PC-9 (cell line): ENCODE measurements around the gene RRP1. TPM values are rescaled to one million over a fixed set of nuclear protein-coding genes. Genes with fewer than 3 reads are reported as not detected.

Experiments
- BruUV-seq: library from RNA; stranded (reverse); fragments of 400-500 nt; replicated peaks from 2 replicates; lab custom pipeline; 2021; lab: Mats Ljungman, UMichigan
- CTCF ChIA-PET: fragments of 300-600 bp; sonication (Branson Sonifier 250); formaldehyde crosslinking; loops from one replicate; lab custom pipeline; 2022; ENCODE audit warnings: antibody characterized with exemption; lab: Charles Lee
- POLR2A ChIA-PET: fragments of 300-600 bp; sonication (Branson Sonifier 250); formaldehyde crosslinking; loops from one replicate; lab custom pipeline; 2022; ENCODE audit warnings: antibody characterized with exemption; ENCODE audit not compliant: unreplicated experiment; lab: Charles Lee
- DNase-seq, 2 experiments: peaks; one replicate each; pipeline versions ENCODE4 v3.0.0 to v3.0.0-alpha.2; 2015 to 2022; ENCODE audit warnings: mixed read lengths in 1 of 2
- H2AFZ ChIP-seq: fragments of 200-600 bp; sonication (generic); 2 replicates; pipeline ENCODE4 v1.8.1; 2017; ENCODE audit warnings: antibody characterized with exemption
- H3F3A ChIP-seq: fragments of 200-600 bp; sonication (generic); 2 replicates; pipeline ENCODE4 v1.8.1; 2017; ENCODE audit warnings: antibody characterized with exemption, mild to moderate bottlenecking, low read depth; ENCODE audit not compliant: insufficient read depth
- H3K27ac ChIP-seq: fragments of 200-600 bp; sonication (generic); 2 replicates; pipeline ENCODE4 v1.6.1; 2016; ENCODE audit warnings: mixed run types
- H3K27me3 ChIP-seq: fragments of 200-600 bp; sonication (generic); 2 replicates; pipeline ENCODE4 v1.6.1; 2016; ENCODE audit warnings: low read depth, mixed run types; ENCODE audit not compliant: insufficient read depth
- H3K36me3 ChIP-seq: fragments of 200-600 bp; sonication (generic); 2 replicates; pipeline ENCODE4 v1.6.1; 2016; ENCODE audit warnings: low read depth, mixed run types
- H3K4me1 ChIP-seq: fragments of 200-600 bp; sonication (generic); replicated peaks from 2 replicates; pipeline ENCODE4 v1.6.1; 2016; ENCODE audit warnings: mixed run types; ENCODE audit not compliant: insufficient read depth
- H3K4me2 ChIP-seq: fragments of 200-600 bp; sonication (generic); 2 replicates; pipeline ENCODE4 v1.6.1; 2017; ENCODE audit warnings: mixed run types
- H3K4me3 ChIP-seq: fragments of 200-600 bp; sonication (generic); 2 replicates; pipeline ENCODE4 v1.6.1; 2016; ENCODE audit warnings: mixed run types
- H3K79me2 ChIP-seq: fragments of 200-600 bp; sonication (generic); 2 replicates; pipeline ENCODE4 v1.6.1; 2017; ENCODE audit warnings: low read depth, mixed run types
- H3K9me2 ChIP-seq: fragments of 200-600 bp; sonication (generic); 2 replicates; pipeline ENCODE4 v1.8.1; 2017; ENCODE audit warnings: mild to moderate bottlenecking; ENCODE audit not compliant: insufficient read depth
- H3K9me3 ChIP-seq: fragments of 200-600 bp; sonication (generic); 2 replicates; pipeline ENCODE4 v1.8.1; 2016; ENCODE audit warnings: low read depth; ENCODE audit not compliant: insufficient read depth
- H4K20me1 ChIP-seq: fragments of 200-600 bp; sonication (generic); 2 replicates; pipeline ENCODE4 v1.8.1; 2017; ENCODE audit not compliant: insufficient read depth
- CTCF ChIP-seq: fragments of 200-600 bp; sonication (generic); conservative IDR thresholded peaks from 2 replicates; pipeline ENCODE4 v1.6.1; 2017; ENCODE audit warnings: mixed run types, antibody characterized with exemption, mild to moderate bottlenecking, moderate library complexity
- EZH2 ChIP-seq: fragments of 200-600 bp; sonication (generic); IDR thresholded peaks from 2 replicates; pipeline ENCODE4 v1.8.0; 2017; ENCODE audit warnings: antibody characterized with exemption, low read depth
- intact Hi-C: fragments of 100-400 bp; cut with micrococcal nuclease; formaldehyde crosslinking; loops from one replicate; pipeline ENCODE4 v1.10.0; 2022; ENCODE audit not compliant: unreplicated experiment
- total RNA-seq: library from RNA; stranded (reverse); gene quantifications from 2 replicates; pipeline ENCODE4 v1.2.3, GENCODE V29; 2021

RRP1 gene
- total RNA-seq, 1 experiment from 2014 or later, result 24.9 TPM

- TF ChIP-seq EZH2 (no peak), CTCF (no peak)
- Histone ChIP-seq H3K4me2 (no peak overlapping the region), H3K9me2 (no peaks in the 10 kb centered on the region), H3K4me1 (no peaks in the 10 kb centered on the region), H4K20me1 (no peaks in the 10 kb centered on the region; the same call in none of the 2 replicates), H3K4me3 (no peak overlapping the region), H3K27me3 (no peaks in the 10 kb centered on the region), H3F3A (no peaks in the 10 kb centered on the region), H2AFZ (no peak overlapping the region), H3K27ac (no peak overlapping the region), H3K36me3 (peaks cover 8% of the 10 kb centered on the region; the same call in 1 of the 2 replicates), H3K79me2 (peaks cover 20% of the 10 kb centered on the region), H3K9me3 (no peaks in the 10 kb centered on the region)
- intact Hi-C loops, result no loop called here
- DNase-seq, result no peak
- ChIA-PET CTCF (no interaction called here), POLR2A (interaction anchor here (0.6 kb wide), 1 partner anchor 69 kb away, joined by 33 read pairs; no protein-coding TSS in a partner anchor)
- BruUV-seq, result no TSS peak
Measured at GRCh38 chr21:43797415-43797814, 8.0 kb downstream of the RRP1 start.

GRCh38 chr21:43797925-43798715 lies 8.7 kb downstream of the RRP1 start:
- H3K4me3 ChIP-seq, result no peak overlapping the region
- TF ChIP-seq EZH2, result no peak
- no peak for TF ChIP-seq CTCF
- H2AFZ ChIP-seq, result no peak overlapping the region
- no peaks in the 10 kb centered on the region for H3K9me3 ChIP-seq
- H3K4me1 ChIP-seq, result no peaks in the 10 kb centered on the region
- H3F3A ChIP-seq, result no peaks in the 10 kb centered on the region
- intact Hi-C loops, result no loop called here
- no peak overlapping the region for H3K4me2 ChIP-seq
- H3K27me3 ChIP-seq, result no peaks in the 10 kb centered on the region
- no peaks in the 10 kb centered on the region; the same call in none of the 2 replicates for H4K20me1 ChIP-seq
- ChIA-PET CTCF (no interaction called here), POLR2A (no interaction called here)
- no peak for DNase-seq
- peaks cover 13% of the 10 kb centered on the region for H3K79me2 ChIP-seq
- H3K36me3 ChIP-seq, result peaks cover 2% of the 10 kb centered on the region; the same call in 1 of the 2 replicates
- no peak overlapping the region for H3K27ac ChIP-seq
- no peaks in the 10 kb centered on the region for H3K9me2 ChIP-seq
- no TSS peak for BruUV-seq

GRCh38 chr21:43799301-43799840 lies 10.0 kb downstream of the RRP1 start:
- H3K4me2 ChIP-seq, result no peak overlapping the region

More at GRCh38 chr21:43799301-43799840, 10.0 kb downstream of the RRP1 start:
- Histone ChIP-seq H3K4me1 (no peaks in the 10 kb centered on the region), H4K20me1 (no peaks in the 10 kb centered on the region; the same call in 1 of the 2 replicates), H3K79me2 (peaks cover 2% of the 10 kb centered on the region), H3K9me2 (no peaks in the 10 kb centered on the region), H3K9me3 (no peaks in the 10 kb centered on the region), H3K36me3 (no peaks in the 10 kb centered on the region; the same call in 1 of the 2 replicates), H3K27me3 (no peaks in the 10 kb centered on the region), H3K4me3 (no peak overlapping the region), H3F3A (no peaks in the 10 kb centered on the region), H2AFZ (no peak overlapping the region), H3K27ac (no peak overlapping the region)
- intact Hi-C loops, result no loop called here
- no peak for DNase-seq
- TF ChIP-seq EZH2, result no peak
- no peak for TF ChIP-seq CTCF
- ChIA-PET POLR2A (no interaction called here), CTCF (interaction anchor here (0.6 kb wide), 1 partner anchor 72 kb away, joined by 5 read pairs; no protein-coding TSS in a partner anchor)
- BruUV-seq, result no TSS peak
